ENCODE results near the gene EFR3B. TPM values are rescaled to one million over a fixed set of nuclear protein-coding genes. Genes with fewer than 3 reads are reported as not detected.

Gene EFR3B
- polyA plus RNA-seq, 2 donors = 0.11 to 0.12 TPM

DNA sequence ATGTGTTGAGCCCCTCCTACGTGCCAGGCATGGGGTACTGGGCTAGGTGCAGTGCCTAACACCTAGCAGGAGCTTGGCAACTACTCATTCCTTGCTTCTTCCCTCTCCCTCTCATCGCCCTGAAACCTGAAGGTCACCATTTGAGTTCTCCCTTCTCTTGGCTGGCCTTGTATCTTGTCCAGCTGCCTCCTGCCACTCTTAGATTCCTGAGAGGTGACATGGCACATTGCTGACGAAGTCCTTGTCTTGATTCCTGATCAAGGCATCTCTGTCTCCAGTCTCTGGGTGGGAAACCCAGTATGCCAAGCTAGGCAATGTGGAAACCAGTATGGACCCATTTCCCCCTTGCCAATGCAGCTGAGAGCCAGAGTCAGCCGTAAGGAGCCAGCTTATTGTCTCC, 9.0 kb upstream of the EFR3B start:
- 84 to 89% methylated on average over 4 of the region's 4 CpGs for WGBS, 2 donors
- H3K4me3 ChIP-seq (ENCODE audit: low read depth in 1 of 2, low read length in 2 of 2) = no peak overlapping the region
- H3K36me3 ChIP-seq (ENCODE audit: control insufficient read depth in 2 of 2, insufficient read depth in 2 of 2, low read length in 1 of 2) = no peaks in the 10 kb centered on the region
- no peak overlapping the region for H3K27ac ChIP-seq (ENCODE audit: low read depth in 2 of 2, low read length in 1 of 2)
- no peaks in the 10 kb centered on the region for H3K27me3 ChIP-seq (ENCODE audit: control insufficient read depth in 1 of 2, insufficient read depth in 2 of 2, low read length in 2 of 2)
- H3K4me1 ChIP-seq (ENCODE audit: control insufficient read depth in 2 of 2, insufficient read depth in 2 of 2, low read length in 1 of 2) = no peaks in the 10 kb centered on the region
- no peaks in the 10 kb centered on the region for H3K9me3 ChIP-seq (ENCODE audit: control insufficient read depth in 2 of 2, insufficient read depth in 1 of 2, low read depth in 1 of 2, low read length in 1 of 2)

DNA sequence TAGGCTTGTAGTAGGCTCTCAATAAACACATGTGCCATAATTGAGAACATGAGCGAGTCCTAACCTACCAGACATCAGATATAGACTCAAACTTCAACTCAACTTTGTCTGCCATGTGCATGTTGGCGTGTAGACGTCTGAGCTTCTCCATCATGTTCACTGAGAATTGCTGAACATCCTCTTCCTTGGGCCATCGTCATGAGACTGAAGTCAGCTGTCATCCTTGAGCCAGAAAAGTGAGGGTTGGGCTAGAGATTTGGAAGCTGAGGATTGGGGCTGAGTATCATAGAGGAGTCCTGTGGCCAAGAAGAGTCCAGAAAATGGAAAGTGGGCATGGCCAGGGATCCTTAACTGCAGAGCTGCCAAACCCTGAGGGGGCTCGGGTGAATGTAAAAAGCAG, 7.8 kb upstream of the EFR3B start:
- H3K27me3 ChIP-seq (ENCODE audit: control insufficient read depth in 1 of 2, insufficient read depth in 2 of 2, low read length in 2 of 2) = no peaks in the 10 kb centered on the region
- H3K27ac ChIP-seq (ENCODE audit: low read depth in 2 of 2, low read length in 1 of 2) = no peak overlapping the region
- no peak overlapping the region for H3K4me3 ChIP-seq (ENCODE audit: low read depth in 1 of 2, low read length in 2 of 2)
- WGBS, 2 donors = 91 to 92% methylated on average over 5 of the region's 5 CpGs
- no peaks in the 10 kb centered on the region for H3K36me3 ChIP-seq (ENCODE audit: control insufficient read depth in 2 of 2, insufficient read depth in 2 of 2, low read length in 1 of 2)
- no peaks in the 10 kb centered on the region for H3K4me1 ChIP-seq (ENCODE audit: control insufficient read depth in 2 of 2, insufficient read depth in 2 of 2, low read length in 1 of 2)
- H3K9me3 ChIP-seq (ENCODE audit: control insufficient read depth in 2 of 2, insufficient read depth in 1 of 2, low read depth in 1 of 2, low read length in 1 of 2) = no peaks in the 10 kb centered on the region

DNA sequence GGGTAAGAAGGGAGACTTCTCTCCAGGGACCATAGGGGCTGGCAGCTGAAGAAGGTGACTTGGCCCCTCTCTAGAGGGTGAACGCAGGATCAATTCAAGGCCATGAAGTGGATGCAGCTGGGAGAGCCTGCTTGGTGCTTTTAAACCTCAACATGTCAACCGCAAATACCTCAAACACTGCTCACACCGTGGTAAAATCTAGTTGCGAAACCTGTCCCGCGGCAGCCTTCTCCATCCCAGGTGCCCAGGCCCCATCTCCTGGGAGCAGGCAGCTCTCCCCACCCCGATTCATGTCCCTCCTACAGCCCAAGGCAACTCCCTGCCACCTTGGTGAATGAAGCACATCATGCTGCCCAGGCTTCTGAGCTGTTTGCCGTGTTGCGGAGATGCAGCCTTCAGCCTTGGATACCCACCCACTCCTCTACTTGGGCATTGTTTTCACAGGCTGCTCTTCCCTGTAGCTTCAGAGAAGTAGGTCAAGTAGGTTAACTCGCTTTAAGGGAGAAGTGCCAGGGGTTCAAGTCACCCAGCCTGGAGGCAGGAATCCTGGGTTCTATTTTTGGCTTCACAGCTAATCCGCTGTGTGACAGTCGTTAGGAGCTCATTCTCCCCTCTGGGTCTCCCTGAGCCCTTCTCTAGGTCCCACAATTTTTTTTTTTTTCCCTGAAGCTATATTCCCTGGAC, 6.2 kb upstream of the EFR3B start:
- no peaks in the 10 kb centered on the region for H3K9me3 ChIP-seq (ENCODE audit: control insufficient read depth in 2 of 2, insufficient read depth in 1 of 2, low read depth in 1 of 2, low read length in 1 of 2)
- 73 to 74% methylated on average over 12 of the region's 12 CpGs for WGBS, 2 donors
- no peaks in the 10 kb centered on the region for H3K27me3 ChIP-seq (ENCODE audit: control insufficient read depth in 1 of 2, insufficient read depth in 2 of 2, low read length in 2 of 2)
- no peak overlapping the region for H3K4me3 ChIP-seq (ENCODE audit: low read depth in 1 of 2, low read length in 2 of 2)
- H3K27ac ChIP-seq (ENCODE audit: low read depth in 2 of 2, low read length in 1 of 2) = no peak overlapping the region
- no peaks in the 10 kb centered on the region for H3K36me3 ChIP-seq (ENCODE audit: control insufficient read depth in 2 of 2, insufficient read depth in 2 of 2, low read length in 1 of 2)
- no peaks in the 10 kb centered on the region for H3K4me1 ChIP-seq (ENCODE audit: control insufficient read depth in 2 of 2, insufficient read depth in 2 of 2, low read length in 1 of 2)

DNA sequence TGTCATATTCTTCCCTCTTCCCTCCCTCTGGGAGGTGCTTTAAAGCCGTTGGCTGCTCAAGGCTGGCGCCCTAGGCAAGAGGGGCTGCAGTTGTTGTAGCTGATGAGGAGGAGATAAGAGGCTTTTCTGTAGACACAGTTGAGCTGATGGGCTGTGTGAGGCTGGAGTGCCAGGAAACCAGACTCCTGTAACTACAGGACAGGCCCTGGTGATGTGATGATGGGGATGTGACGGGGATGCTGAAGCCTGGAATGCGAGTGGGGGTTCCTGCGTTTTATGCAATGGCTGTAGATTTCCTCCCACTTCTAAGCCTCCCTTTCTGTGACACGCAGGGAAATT, 5.7 kb upstream of the EFR3B start:
- no peak overlapping the region for H3K27ac ChIP-seq (ENCODE audit: low read depth in 2 of 2, low read length in 1 of 2)
- no peaks in the 10 kb centered on the region for H3K36me3 ChIP-seq (ENCODE audit: control insufficient read depth in 2 of 2, insufficient read depth in 2 of 2, low read length in 1 of 2)
- no peaks in the 10 kb centered on the region for H3K9me3 ChIP-seq (ENCODE audit: control insufficient read depth in 2 of 2, insufficient read depth in 1 of 2, low read depth in 1 of 2, low read length in 1 of 2)
- no peak overlapping the region for H3K4me3 ChIP-seq (ENCODE audit: low read depth in 1 of 2, low read length in 2 of 2)
- 84 to 87% methylated on average over 6 of the region's 6 CpGs for whole genome bisulfite sequencing, 2 donors
- no peaks in the 10 kb centered on the region for H3K4me1 ChIP-seq (ENCODE audit: control insufficient read depth in 2 of 2, insufficient read depth in 2 of 2, low read length in 1 of 2)
- no peaks in the 10 kb centered on the region for H3K27me3 ChIP-seq (ENCODE audit: control insufficient read depth in 1 of 2, insufficient read depth in 2 of 2, low read length in 2 of 2)

- Histone ChIP-seq H3K4me1 (ENCODE audit: control insufficient read depth in 2 of 2, insufficient read depth in 2 of 2, low read length in 1 of 2) (peaks cover 0 to 9% of the 10 kb centered on the region in 2 donors), H3K27ac (ENCODE audit: low read depth in 2 of 2, low read length in 1 of 2) (no peak overlapping the region), H3K27me3 (ENCODE audit: control insufficient read depth in 1 of 2, insufficient read depth in 2 of 2, low read length in 2 of 2) (no peaks in the 10 kb centered on the region), H3K36me3 (ENCODE audit: control insufficient read depth in 2 of 2, insufficient read depth in 2 of 2, low read length in 1 of 2) (no peaks in the 10 kb centered on the region), H3K9me3 (ENCODE audit: control insufficient read depth in 2 of 2, insufficient read depth in 1 of 2, low read depth in 1 of 2, low read length in 1 of 2) (no peaks in the 10 kb centered on the region), H3K4me3 (ENCODE audit: low read depth in 1 of 2, low read length in 2 of 2) (no peak overlapping the region)
- WGBS, 2 donors = 71 to 86% methylated on average over 4 of the region's 4 CpGs
Measured at GRCh38 chr2:25039126-25039525, 2.8 kb upstream of the EFR3B start.

- H3K27ac ChIP-seq (ENCODE audit: low read depth in 2 of 2, low read length in 1 of 2) = peak overlapping the region in 1 of 2 donors; percentile 79
- H3K4me3 ChIP-seq (ENCODE audit: low read depth in 1 of 2, low read length in 2 of 2) = peak overlapping the region; percentile 39 to 57
- peaks cover 0 to 9% of the 10 kb centered on the region in 2 donors for H3K4me1 ChIP-seq (ENCODE audit: control insufficient read depth in 2 of 2, insufficient read depth in 2 of 2, low read length in 1 of 2)
- H3K27me3 ChIP-seq (ENCODE audit: control insufficient read depth in 1 of 2, insufficient read depth in 2 of 2, low read length in 2 of 2) = no peaks in the 10 kb centered on the region
- H3K36me3 ChIP-seq (ENCODE audit: control insufficient read depth in 2 of 2, insufficient read depth in 2 of 2, low read length in 1 of 2) = no peaks in the 10 kb centered on the region
- no peaks in the 10 kb centered on the region for H3K9me3 ChIP-seq (ENCODE audit: control insufficient read depth in 2 of 2, insufficient read depth in 1 of 2, low read depth in 1 of 2, low read length in 1 of 2)
- 1 to 2% methylated on average over 28 of the region's 28 CpGs for WGBS, 2 donors
Measured at GRCh38 chr2:25041307-25041927, 459 bp upstream of the EFR3B start.

GRCh38 chr2:25042321-25043240, 705 bp downstream of the EFR3B start:
- WGBS, 2 donors = 1% methylated on average over 69 to 76 of the region's 76 CpGs
- Histone ChIP-seq H3K27me3 (ENCODE audit: control insufficient read depth in 1 of 2, insufficient read depth in 2 of 2, low read length in 2 of 2) (no peaks in the 10 kb centered on the region), H3K36me3 (ENCODE audit: control insufficient read depth in 2 of 2, insufficient read depth in 2 of 2, low read length in 1 of 2) (no peaks in the 10 kb centered on the region), H3K4me1 (ENCODE audit: control insufficient read depth in 2 of 2, insufficient read depth in 2 of 2, low read length in 1 of 2) (peaks cover 0 to 9% of the 10 kb centered on the region in 2 donors), H3K27ac (ENCODE audit: low read depth in 2 of 2, low read length in 1 of 2) (peak overlapping the region in 1 of 2 donors; percentile 51), H3K9me3 (ENCODE audit: control insufficient read depth in 2 of 2, insufficient read depth in 1 of 2, low read depth in 1 of 2, low read length in 1 of 2) (no peaks in the 10 kb centered on the region), H3K4me3 (ENCODE audit: low read depth in 1 of 2, low read length in 2 of 2) (peak overlapping the region; percentile 56 to 57)

DNA sequence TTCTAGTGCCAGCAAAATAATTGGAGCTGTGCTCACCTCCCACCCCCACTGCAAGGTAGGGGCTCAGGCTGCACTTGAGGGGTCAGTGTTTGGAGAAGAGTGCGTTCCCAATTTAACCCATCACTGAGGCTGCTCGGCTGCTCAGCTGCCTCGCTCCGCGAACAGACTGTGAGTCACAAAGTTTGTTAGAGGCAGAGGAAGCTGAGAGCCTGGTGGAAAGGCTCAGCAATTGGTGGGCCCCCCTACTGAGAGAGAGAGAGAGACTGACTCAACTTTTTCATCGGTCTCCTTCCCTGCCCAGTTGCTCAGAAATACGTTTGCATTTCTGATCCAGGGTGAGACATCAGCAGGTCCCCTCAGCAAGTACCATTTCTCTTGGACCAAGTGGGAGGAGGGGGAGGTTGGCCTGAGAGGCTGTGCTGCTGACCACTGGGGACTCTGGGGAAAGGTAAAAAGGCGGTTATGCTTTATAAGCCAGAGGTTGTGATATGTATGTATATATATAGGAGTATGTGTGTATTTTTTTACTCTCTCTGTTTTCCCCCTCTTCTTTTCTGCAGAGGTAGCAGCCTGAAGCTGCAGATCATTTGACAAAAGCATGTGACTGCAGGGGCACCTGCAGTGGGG, 1.5 kb downstream of the EFR3B start:
- WGBS, 2 donors = 21 to 34% methylated on average over 8 of the region's 8 CpGs
- no peaks in the 10 kb centered on the region for H3K9me3 ChIP-seq (ENCODE audit: control insufficient read depth in 2 of 2, insufficient read depth in 1 of 2, low read depth in 1 of 2, low read length in 1 of 2)
- no peak overlapping the region for H3K4me3 ChIP-seq (ENCODE audit: low read depth in 1 of 2, low read length in 2 of 2)
- no peak overlapping the region for H3K27ac ChIP-seq (ENCODE audit: low read depth in 2 of 2, low read length in 1 of 2)
- H3K27me3 ChIP-seq (ENCODE audit: control insufficient read depth in 1 of 2, insufficient read depth in 2 of 2, low read length in 2 of 2) = no peaks in the 10 kb centered on the region
- H3K36me3 ChIP-seq (ENCODE audit: control insufficient read depth in 2 of 2, insufficient read depth in 2 of 2, low read length in 1 of 2) = no peaks in the 10 kb centered on the region
- peaks cover 0 to 9% of the 10 kb centered on the region in 2 donors for H3K4me1 ChIP-seq (ENCODE audit: control insufficient read depth in 2 of 2, insufficient read depth in 2 of 2, low read length in 1 of 2)

DNA sequence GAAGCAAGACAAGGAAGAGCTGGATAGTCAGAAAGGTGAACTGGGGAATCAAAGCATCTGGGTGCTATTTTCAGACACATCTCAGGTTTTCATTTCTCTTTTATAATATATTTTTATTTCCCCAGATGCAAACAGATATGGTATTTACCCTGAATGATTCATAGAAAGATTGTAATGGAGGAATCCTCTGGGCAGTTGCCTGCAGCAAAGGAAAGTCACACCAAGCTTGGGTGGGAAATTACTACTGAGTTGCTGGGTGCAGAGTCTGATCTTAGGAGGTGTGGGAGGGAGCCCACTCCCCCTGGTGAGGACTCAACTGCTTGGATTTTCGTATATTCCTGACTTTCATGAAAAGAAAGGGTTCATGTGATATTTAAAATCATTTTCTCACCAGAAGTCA, 2.1 kb downstream of the EFR3B start:
- WGBS, 2 donors = 80 to 83% methylated on average over 1 of the region's 1 CpG
- H3K27ac ChIP-seq (ENCODE audit: low read depth in 2 of 2, low read length in 1 of 2) = no peak overlapping the region
- no peaks in the 10 kb centered on the region for H3K36me3 ChIP-seq (ENCODE audit: control insufficient read depth in 2 of 2, insufficient read depth in 2 of 2, low read length in 1 of 2)
- H3K4me3 ChIP-seq (ENCODE audit: low read depth in 1 of 2, low read length in 2 of 2) = no peak overlapping the region
- peaks cover 0 to 9% of the 10 kb centered on the region in 2 donors for H3K4me1 ChIP-seq (ENCODE audit: control insufficient read depth in 2 of 2, insufficient read depth in 2 of 2, low read length in 1 of 2)
- H3K9me3 ChIP-seq (ENCODE audit: control insufficient read depth in 2 of 2, insufficient read depth in 1 of 2, low read depth in 1 of 2, low read length in 1 of 2) = no peaks in the 10 kb centered on the region
- no peaks in the 10 kb centered on the region for H3K27me3 ChIP-seq (ENCODE audit: control insufficient read depth in 1 of 2, insufficient read depth in 2 of 2, low read length in 2 of 2)
